OCI-LY3 (cell line): Measurements from ENCODE around the gene PCBP3.

Source experiments
- H2AFZ ChIP-seq: fragments of 200-600, 300-600 bp; shearing (Covaris generic); 2 replicates; pipeline ENCODE4 v1.6.0; 2014; ENCODE audit warnings: antibody characterized with exemption, low read depth, low read length
- H3K27ac ChIP-seq: fragments of 200-600, 300-600 bp; sonication (generic); 2 replicates; pipeline ENCODE4 v1.5.1; 2014; ENCODE audit warnings: mild to moderate bottlenecking, low read length, moderate library complexity, mixed read lengths
- H3K27me3 ChIP-seq: fragments of 200-600, 300-600 bp; sonication (generic); 2 replicates; pipeline ENCODE4 v1.6.1; 2014; ENCODE audit warnings: low read depth, low read length, mixed read lengths
- H3K36me3 ChIP-seq: fragments of 200-600, 300-600 bp; sonication (generic); replicated peaks from 2 replicates; pipeline ENCODE3; 2014; ENCODE audit warnings: low read depth, low read length, mixed read lengths
- H3K4me1 ChIP-seq: fragments of 300-600, 200-600 bp; sonication (generic); 2 replicates; pipeline ENCODE4 v1.6.1; 2014; ENCODE audit warnings: low read length, mixed read lengths
- H3K4me2 ChIP-seq: fragments of 200-600, 300-600 bp; sonication (generic); 2 replicates; pipeline ENCODE4 v1.6.1; 2014; ENCODE audit warnings: low read length, mixed read lengths
- H3K4me3 ChIP-seq: fragments of 300-600, 200-600 bp; sonication (generic); 2 replicates; pipeline ENCODE4 v1.5.1; 2014; ENCODE audit warnings: antibody characterized with exemption, mild to moderate bottlenecking, low read length, moderate library complexity
- H3K79me2 ChIP-seq: fragments of 300-600, 200-600 bp; shearing (Covaris generic); 2 replicates; pipeline ENCODE4 v1.6.1; 2014; ENCODE audit warnings: mild to moderate bottlenecking, low read length, mixed read lengths
- H3K9ac ChIP-seq: fragments of 300-600, 200-600 bp; shearing (Covaris generic); 2 replicates; pipeline ENCODE4 v1.6.0; 2014; ENCODE audit warnings: mild to moderate bottlenecking, low read length, moderate library complexity
- H3K9me3 ChIP-seq: fragments of 200-600, 300-600 bp; shearing (Covaris generic); 2 replicates; pipeline ENCODE4 v1.6.1; 2014; ENCODE audit warnings: low read length, mixed read lengths; ENCODE audit not compliant: insufficient read depth
- H4K20me1 ChIP-seq: fragments of 200-600, 300-600 bp; sonication (generic); 2 replicates; pipeline ENCODE4 v1.6.1; 2016; ENCODE audit warnings: low read length, mixed read lengths; ENCODE audit not compliant: insufficient read depth
- EZH2phosphoT487 ChIP-seq: fragments of 200-600 bp; shearing (Covaris generic); IDR thresholded peaks from 2 replicates; pipeline ENCODE4 v1.6.1; 2018; ENCODE audit warnings: antibody characterized with exemption, mixed run types, low read depth
- TF ChIP-seq, protein P1 (sequence below): fragments of 200-600, 300-600 bp; sonication (generic); IDR thresholded peaks from 2 replicates; pipeline ENCODE4 v1.5.1; 2014; ENCODE audit warnings: antibody characterized with exemption, low read length, low read depth

PCBP3 gene

DNA sequence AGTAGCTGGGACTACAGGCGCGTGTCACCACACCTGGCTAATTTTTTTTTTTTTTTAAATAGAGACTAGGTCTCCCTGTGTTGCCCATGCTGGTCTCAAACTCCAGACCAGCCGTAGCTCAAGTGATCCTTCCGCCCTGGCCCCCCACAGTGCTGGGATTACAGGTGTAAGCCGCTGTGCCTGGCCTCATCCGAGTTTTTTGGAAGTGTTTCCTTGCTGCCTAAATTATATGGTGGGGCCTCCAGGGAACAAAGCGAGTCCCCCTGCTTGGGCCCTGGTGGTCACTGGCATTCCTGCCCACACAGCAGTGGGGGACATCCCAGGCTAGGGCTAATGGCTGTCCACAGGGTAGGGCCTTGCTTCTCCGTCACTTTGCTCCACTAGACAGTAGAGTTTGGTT, 143.8 kb downstream of the PCBP3 start:
- Histone ChIP-seq H3K79me2 (no peaks in the 10 kb centered on the region), H3K36me3 (no peaks in the 10 kb centered on the region), H3K4me3 (no peak overlapping the region), H4K20me1 (no peaks in the 10 kb centered on the region), H3K4me1 (no peaks in the 10 kb centered on the region; the same call in 1 of the 2 replicates), H3K9me3 (no peaks in the 10 kb centered on the region), H3K9ac (no peak overlapping the region), H3K4me2 (no peak overlapping the region), H2AFZ (no peak overlapping the region), H3K27ac (no peak overlapping the region), H3K27me3 (no peaks in the 10 kb centered on the region; the same call in 1 of the 2 replicates)
- TF ChIP-seq EZH2phosphoT487: no peak

DNA sequence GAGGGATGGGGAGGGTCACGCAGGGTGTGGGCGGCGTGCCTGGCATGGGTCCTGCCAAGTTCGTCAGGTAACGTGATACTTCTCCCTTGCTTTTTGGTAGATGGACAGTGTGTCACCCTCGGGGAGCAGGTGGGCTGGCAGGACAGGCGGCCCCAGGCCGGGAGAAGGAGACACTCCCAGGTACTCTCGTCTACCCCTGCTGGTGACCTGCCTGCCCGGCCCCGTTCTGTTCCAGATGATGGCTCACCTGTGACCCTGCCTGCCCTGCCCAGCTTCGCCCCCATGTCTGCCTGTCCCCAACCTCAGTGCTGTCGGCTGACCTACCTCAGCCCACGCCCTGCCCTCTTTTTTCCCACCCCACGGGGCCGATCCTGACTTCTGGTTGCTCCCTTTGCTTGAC, 144.7 kb downstream of the PCBP3 start:
- Histone ChIP-seq H3K36me3 (no peaks in the 10 kb centered on the region), H3K79me2 (no peaks in the 10 kb centered on the region), H4K20me1 (no peaks in the 10 kb centered on the region), H3K4me1 (peaks cover 8% of the 10 kb centered on the region), H3K4me2 (no peak overlapping the region), H3K27me3 (no peaks in the 10 kb centered on the region; the same call in 1 of the 2 replicates), H3K9me3 (no peaks in the 10 kb centered on the region), H2AFZ (no peak overlapping the region), H3K27ac (no peak overlapping the region), H3K9ac (no peak overlapping the region), H3K4me3 (no peak overlapping the region)
- no peak for TF ChIP-seq EZH2phosphoT487
- TF ChIP-seq, protein P1, sequence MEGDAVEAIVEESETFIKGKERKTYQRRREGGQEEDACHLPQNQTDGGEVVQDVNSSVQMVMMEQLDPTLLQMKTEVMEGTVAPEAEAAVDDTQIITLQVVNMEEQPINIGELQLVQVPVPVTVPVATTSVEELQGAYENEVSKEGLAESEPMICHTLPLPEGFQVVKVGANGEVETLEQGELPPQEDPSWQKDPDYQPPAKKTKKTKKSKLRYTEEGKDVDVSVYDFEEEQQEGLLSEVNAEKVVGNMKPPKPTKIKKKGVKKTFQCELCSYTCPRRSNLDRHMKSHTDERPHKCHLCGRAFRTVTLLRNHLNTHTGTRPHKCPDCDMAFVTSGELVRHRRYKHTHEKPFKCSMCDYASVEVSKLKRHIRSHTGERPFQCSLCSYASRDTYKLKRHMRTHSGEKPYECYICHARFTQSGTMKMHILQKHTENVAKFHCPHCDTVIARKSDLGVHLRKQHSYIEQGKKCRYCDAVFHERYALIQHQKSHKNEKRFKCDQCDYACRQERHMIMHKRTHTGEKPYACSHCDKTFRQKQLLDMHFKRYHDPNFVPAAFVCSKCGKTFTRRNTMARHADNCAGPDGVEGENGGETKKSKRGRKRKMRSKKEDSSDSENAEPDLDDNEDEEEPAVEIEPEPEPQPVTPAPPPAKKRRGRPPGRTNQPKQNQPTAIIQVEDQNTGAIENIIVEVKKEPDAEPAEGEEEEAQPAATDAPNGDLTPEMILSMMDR: no peak

DNA sequence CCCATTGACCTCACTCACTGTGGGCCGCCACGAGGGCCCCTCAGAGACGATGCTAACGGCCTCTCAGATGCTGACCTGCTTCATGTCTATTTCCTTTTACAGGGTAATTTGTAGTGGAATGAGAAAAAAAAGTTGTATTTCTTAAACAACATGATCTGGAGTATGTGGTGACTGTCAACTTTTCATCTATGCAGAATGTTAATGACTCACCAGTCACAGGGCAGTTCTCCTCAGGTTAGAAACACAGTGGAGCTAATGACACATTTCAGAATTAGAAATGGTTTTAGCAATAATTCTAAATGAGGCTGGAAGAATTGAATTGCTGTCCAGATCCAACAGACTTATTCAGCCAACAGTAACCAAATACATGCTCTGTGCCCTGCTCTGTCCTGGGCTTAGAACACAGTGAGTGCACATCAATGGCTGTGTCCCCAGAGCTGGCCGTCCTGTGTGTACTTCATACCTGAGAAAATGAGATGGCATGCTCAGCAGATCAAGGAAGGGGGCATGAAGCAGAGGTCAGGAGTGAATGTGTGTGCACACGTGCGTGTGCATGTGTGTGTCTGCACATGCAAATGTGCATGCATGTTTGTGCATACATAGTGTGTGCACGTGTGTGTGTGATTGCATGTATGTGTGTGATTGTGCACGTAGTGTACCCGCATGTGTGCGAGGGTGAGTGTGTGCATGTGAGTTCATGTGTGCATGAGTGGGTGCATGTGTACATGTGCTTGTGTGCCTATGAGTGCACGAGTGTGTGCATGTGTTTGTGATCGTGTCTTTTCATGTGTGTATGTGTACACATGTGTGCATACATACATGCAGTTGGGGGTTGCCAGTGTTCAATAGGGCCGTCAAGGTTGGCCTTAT, 145.3 kb downstream of the PCBP3 start:
- H3K4me3 ChIP-seq: no peak overlapping the region
- no peak for TF ChIP-seq EZH2phosphoT487
- TF ChIP-seq, protein P1: no peak
- no peak overlapping the region for H2AFZ ChIP-seq
- H3K27me3 ChIP-seq: no peaks in the 10 kb centered on the region; the same call in 1 of the 2 replicates
- no peaks in the 10 kb centered on the region for H3K36me3 ChIP-seq
- H3K9me3 ChIP-seq: no peaks in the 10 kb centered on the region
- H4K20me1 ChIP-seq: no peaks in the 10 kb centered on the region
- no peak overlapping the region for H3K9ac ChIP-seq
- no peaks in the 10 kb centered on the region for H3K79me2 ChIP-seq
- no peak overlapping the region for H3K4me2 ChIP-seq
- peaks cover 14% of the 10 kb centered on the region for H3K4me1 ChIP-seq
- no peak overlapping the region for H3K27ac ChIP-seq

DNA sequence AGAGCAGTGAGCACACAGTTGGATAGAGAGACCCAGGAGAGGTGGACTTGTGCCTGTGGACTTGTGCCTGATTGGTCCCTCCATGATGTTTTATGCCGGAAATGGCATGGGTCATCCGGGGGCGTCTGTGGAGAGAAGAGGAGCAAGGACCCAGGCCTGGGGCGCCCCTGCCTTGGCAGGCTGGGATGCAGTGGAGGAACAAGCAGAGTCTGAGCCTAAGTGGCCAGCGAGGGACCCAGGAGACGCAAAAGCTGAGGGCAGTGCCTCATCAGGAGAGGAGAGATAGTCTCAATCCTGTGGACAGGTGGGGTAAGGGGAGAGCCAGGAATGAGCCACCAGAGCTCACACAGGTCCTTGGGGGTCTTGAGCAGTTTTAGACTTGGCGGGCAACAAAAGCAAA, 146.9 kb downstream of the PCBP3 start:
- peaks cover 7% of the 10 kb centered on the region; the same call in 1 of the 2 replicates for H3K27me3 ChIP-seq
- no peak overlapping the region for H3K4me2 ChIP-seq

More for the DNA sequence above, 146.9 kb downstream of the PCBP3 start:
- Histone ChIP-seq H3K9ac (no peak overlapping the region), H3K79me2 (no peaks in the 10 kb centered on the region), H2AFZ (no peak overlapping the region), H3K9me3 (no peaks in the 10 kb centered on the region), H3K4me3 (no peak overlapping the region), H3K4me1 (peaks cover 30% of the 10 kb centered on the region), H3K36me3 (no peaks in the 10 kb centered on the region), H4K20me1 (no peaks in the 10 kb centered on the region), H3K27ac (no peak overlapping the region)
- TF ChIP-seq EZH2phosphoT487: no peak
